Thyroid gland (tissue), 4 donors: Measurements from ENCODE around the gene DPYD. TPM values are rescaled to one million over a fixed set of nuclear protein-coding genes. Genes with fewer than 3 reads are reported as not detected.

Experiments used
- DNase-seq, 2 donors: peaks; one replicate each; pipeline ENCODE4 v3.0.0-alpha.2; 2019
- H3K27ac ChIP-seq, 3 donors: fragments of 200-600 bp; sonication (generic); 1 replicate in 2 of 3; 2 replicates in 1 of 3; pipeline ENCODE4 v1.5.1; 2016 to 2019; ENCODE audit warnings: mild to moderate bottlenecking in 1 of 3, moderate library complexity in 1 of 3
- H3K27me3 ChIP-seq: fragments of 200-600 bp; sonication (generic); one replicate; pipeline ENCODE4 v1.5.1; 2019
- H3K36me3 ChIP-seq, 2 donors: fragments of 200-600 bp; sonication (generic); one replicate each; pipeline ENCODE4 v1.5.1; 2016 to 2019
- H3K4me1 ChIP-seq, 2 donors: fragments of 200-600 bp; sonication (generic); one replicate each; pipeline ENCODE4 v1.5.1; 2017 to 2019
- H3K4me3 ChIP-seq, 3 donors: fragments of 200-600 bp; sonication (generic); replicated peaks in 1 of 3; 1 replicate in 2 of 3; 2 replicates in 1 of 3; pipeline ENCODE4 v1.5.1; 2016; ENCODE audit warnings: mild to moderate bottlenecking in 1 of 3
- H3K9me3 ChIP-seq: fragments of 200-600 bp; sonication (generic); one replicate; pipeline ENCODE4 v1.5.1; 2017
- POLR2A ChIP-seq, 2 donors: fragments of 450-650 bp; IDR thresholded peaks; one replicate each; pipeline ENCODE4 v1.6.1; 2017; ENCODE audit warnings: antibody characterized with exemption in 2 of 2, mild to moderate bottlenecking in 2 of 2, moderate library complexity in 1 of 2
- WGBS, 2 donors: methylation state at CpG; one replicate each; pipeline ENCODE4 v1.1.5; 2017; 5-methylcytosine and 5-hydroxymethylcytosine counted together
- intact Hi-C: fragments of 100-400 bp; cut with DNase I; formaldehyde crosslinking; loops from one replicate; pipeline ENCODE4 v1.15.1; 2023
- total RNA-seq, 4 donors: library from RNA; depleted of rRNA; stranded (reverse); fragments of >200 nt; gene quantifications; one replicate each; pipeline ENCODE4 v1.2.3, GENCODE V29; 2016
- TF ChIP-seq, protein P1 (sequence below), 6 experiments: fragments of 200-600 bp in 3 of 6; fragments of 450-650 bp in 3 of 6; sonication (generic) in 3 of 6; IDR thresholded peaks; one replicate each; pipeline ENCODE4 v1.5.1; 2016 to 2019; ENCODE audit warnings: antibody characterized with exemption in 6 of 6, mild to moderate bottlenecking in 2 of 6, inconsistent platforms in 1 of 6, moderate library complexity in 1 of 6

The DPYD gene
- total RNA-seq, 4 donors from 2014 or later, result 27.3 to 54.0 (median 39.5) TPM

- WGBS, 2 donors, result 86 to 90% methylated on average over 5 of the region's 5 CpGs
- Histone ChIP-seq H3K9me3 (no peaks in the 10 kb centered on the region), H3K27me3 (no peaks in the 10 kb centered on the region), H3K4me3 (no peak overlapping the region), H3K27ac (no peak overlapping the region), H3K36me3 (no peaks in the 10 kb centered on the region), H3K4me1 (no peaks in the 10 kb centered on the region)
- no peak for DNase-seq
- intact Hi-C loops, result no loop called here
- TF ChIP-seq, protein P1, sequence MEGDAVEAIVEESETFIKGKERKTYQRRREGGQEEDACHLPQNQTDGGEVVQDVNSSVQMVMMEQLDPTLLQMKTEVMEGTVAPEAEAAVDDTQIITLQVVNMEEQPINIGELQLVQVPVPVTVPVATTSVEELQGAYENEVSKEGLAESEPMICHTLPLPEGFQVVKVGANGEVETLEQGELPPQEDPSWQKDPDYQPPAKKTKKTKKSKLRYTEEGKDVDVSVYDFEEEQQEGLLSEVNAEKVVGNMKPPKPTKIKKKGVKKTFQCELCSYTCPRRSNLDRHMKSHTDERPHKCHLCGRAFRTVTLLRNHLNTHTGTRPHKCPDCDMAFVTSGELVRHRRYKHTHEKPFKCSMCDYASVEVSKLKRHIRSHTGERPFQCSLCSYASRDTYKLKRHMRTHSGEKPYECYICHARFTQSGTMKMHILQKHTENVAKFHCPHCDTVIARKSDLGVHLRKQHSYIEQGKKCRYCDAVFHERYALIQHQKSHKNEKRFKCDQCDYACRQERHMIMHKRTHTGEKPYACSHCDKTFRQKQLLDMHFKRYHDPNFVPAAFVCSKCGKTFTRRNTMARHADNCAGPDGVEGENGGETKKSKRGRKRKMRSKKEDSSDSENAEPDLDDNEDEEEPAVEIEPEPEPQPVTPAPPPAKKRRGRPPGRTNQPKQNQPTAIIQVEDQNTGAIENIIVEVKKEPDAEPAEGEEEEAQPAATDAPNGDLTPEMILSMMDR (IDR thresholded peaks at IDR 0.05), result no peak
- no peak for TF ChIP-seq POLR2A (IDR thresholded peaks at IDR 0.05)
These were observed 783.8 kb downstream of the DPYD start for GRCh38 chr1:97136996-97137395.

GRCh38 chr1:97135972-97136371, 784.9 kb downstream of the DPYD start:
- no peaks in the 10 kb centered on the region for H3K9me3 ChIP-seq
- H3K27ac ChIP-seq, result no peak overlapping the region
- no peak for DNase-seq
- no peak overlapping the region for H3K4me3 ChIP-seq
- intact Hi-C loops, result no loop called here
- H3K4me1 ChIP-seq, result no peaks in the 10 kb centered on the region
- no peaks in the 10 kb centered on the region for H3K36me3 ChIP-seq
- WGBS, 2 donors, result 93 to 96% methylated on average over 4 of the region's 4 CpGs
- H3K27me3 ChIP-seq, result no peaks in the 10 kb centered on the region
- no peak for TF ChIP-seq POLR2A (IDR thresholded peaks at IDR 0.05)
- TF ChIP-seq, protein P1 (IDR thresholded peaks at IDR 0.05), result no peak

DNA sequence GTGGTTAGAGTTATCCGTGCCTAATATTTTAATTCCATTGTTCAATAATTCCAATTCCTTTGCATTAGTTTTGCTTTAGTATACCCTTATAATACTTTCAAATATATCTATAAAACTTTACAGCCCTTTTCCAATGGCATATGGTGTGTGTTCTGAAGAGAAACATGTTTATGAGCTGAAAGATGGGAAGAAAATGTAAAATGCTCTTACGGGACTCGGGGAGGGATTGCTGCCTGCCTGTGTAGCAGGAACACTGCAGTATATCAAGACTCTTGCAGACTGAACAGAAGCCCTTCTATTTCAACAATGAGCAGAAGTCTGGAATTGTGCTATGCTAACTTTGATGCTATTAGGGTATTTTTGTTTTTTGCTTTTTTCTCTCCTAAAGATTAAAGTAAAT, 792.4 kb downstream of the DPYD start:
- Histone ChIP-seq H3K27ac (no peak overlapping the region), H3K4me3 (no peak overlapping the region), H3K9me3 (no peaks in the 10 kb centered on the region), H3K36me3 (no peaks in the 10 kb centered on the region), H3K4me1 (no peaks in the 10 kb centered on the region), H3K27me3 (no peaks in the 10 kb centered on the region)
- no peak for DNase-seq
- TF ChIP-seq, protein P1 (IDR thresholded peaks at IDR 0.05), result no peak
- no peak for TF ChIP-seq POLR2A (IDR thresholded peaks at IDR 0.05)
- intact Hi-C loops, result no loop called here
- 79 to 90% methylated on average over 3 of the region's 3 CpGs for WGBS, 2 donors

DNA sequence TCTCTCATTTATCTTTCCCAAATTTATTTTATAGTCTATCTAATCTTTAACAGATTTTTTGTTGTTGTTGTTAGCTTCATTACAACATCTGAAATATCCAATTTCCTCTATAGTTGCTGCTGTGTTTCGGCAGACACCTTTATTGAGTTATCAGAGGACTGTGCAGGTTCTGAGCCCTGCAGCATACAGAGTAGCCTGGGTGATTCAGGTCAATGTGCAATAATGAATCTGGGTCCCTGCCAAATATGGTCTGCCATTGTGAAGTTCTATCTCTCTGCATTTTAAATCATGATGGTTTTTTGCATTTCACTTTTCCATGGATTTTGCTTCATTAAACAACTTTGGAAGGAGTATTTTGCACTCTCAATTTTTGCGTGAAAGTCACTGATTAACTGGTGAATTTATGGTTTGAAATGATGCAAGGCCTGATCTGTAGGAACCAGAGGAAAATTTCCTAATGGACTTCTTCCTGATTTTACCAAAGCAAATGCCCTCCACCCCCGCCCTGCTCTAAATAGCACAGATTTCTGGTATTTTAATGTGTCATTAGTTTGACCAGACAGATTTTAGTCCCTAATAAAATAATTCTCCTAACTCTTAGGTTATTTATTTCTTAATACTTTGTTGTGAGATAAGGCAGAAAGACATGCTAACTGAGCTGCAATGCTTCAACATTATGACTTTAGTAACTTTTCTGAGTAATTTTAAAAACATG, 797.0 kb downstream of the DPYD start:
- DNase-seq, result no peak
- TF ChIP-seq, protein P1 (IDR thresholded peaks at IDR 0.05), result no peak
- no peak for TF ChIP-seq POLR2A (IDR thresholded peaks at IDR 0.05)
- Histone ChIP-seq H3K4me3 (no peak overlapping the region), H3K36me3 (no peaks in the 10 kb centered on the region), H3K27me3 (no peaks in the 10 kb centered on the region), H3K27ac (no peak overlapping the region), H3K9me3 (no peaks in the 10 kb centered on the region), H3K4me1 (no peaks in the 10 kb centered on the region)
- intact Hi-C loops, result no loop called here
- 84 to 89% methylated on average over 3 of the region's 3 CpGs for WGBS, 2 donors

GRCh38 chr1:97120806-97121205, 800.0 kb downstream of the DPYD start:
- intact Hi-C loops, result no loop called here
- TF ChIP-seq, protein P1 (IDR thresholded peaks at IDR 0.05), result no peak
- TF ChIP-seq POLR2A (IDR thresholded peaks at IDR 0.05), result no peak

More at GRCh38 chr1:97120806-97121205, 800.0 kb downstream of the DPYD start:
- Histone ChIP-seq H3K9me3 (no peaks in the 10 kb centered on the region), H3K4me1 (no peaks in the 10 kb centered on the region), H3K27me3 (no peaks in the 10 kb centered on the region), H3K4me3 (no peak overlapping the region), H3K36me3 (no peaks in the 10 kb centered on the region), H3K27ac (no peak overlapping the region)
- WGBS, 2 donors, result 90 to 91% methylated on average over 1 of the region's 1 CpG
- no peak for DNase-seq
